GM06990 (cell line): ENCODE results near the gene IPO5.

Source experiments
- DNase-seq: peaks from one replicate; pipeline ENCODE4 v3.0.0-alpha.2; 2011; ENCODE audit not compliant: insufficient read length; ENCODE audit errors: extremely low read depth
- H3K27me3 ChIP-seq: replicated peaks from 2 replicates; pipeline ENCODE4 v1.6.0; 2011; ENCODE audit warnings: low read length; ENCODE audit not compliant: control insufficient read depth, insufficient read depth
- H3K36me3 ChIP-seq: 2 replicates; pipeline ENCODE4 v1.5.1; 2011; ENCODE audit warnings: low read length; ENCODE audit not compliant: control insufficient read depth, insufficient read depth
- H3K4me3 ChIP-seq: replicated peaks from 2 replicates; pipeline ENCODE4 v1.5.1; 2011; ENCODE audit warnings: low read depth, mild to moderate bottlenecking, control low read depth, low read length
- CTCF ChIP-seq: IDR thresholded peaks from 2 replicates; pipeline ENCODE4 v1.5.1; 2011; ENCODE audit warnings: low read length, control low read depth, mild to moderate bottlenecking, inconsistent platforms; ENCODE audit not compliant: insufficient read depth, poor library complexity, severe bottlenecking

Gene IPO5

GRCh38 chr13:97913206-97913605 lies 40.3 kb upstream of the IPO5 start:
- TF ChIP-seq CTCF: no peak
- no peaks in the 10 kb centered on the region for H3K36me3 ChIP-seq
- no peaks in the 10 kb centered on the region; the same call in 1 of the 2 replicates for H3K27me3 ChIP-seq
- H3K4me3 ChIP-seq: no peak overlapping the region
- no peak for DNase-seq

- TF ChIP-seq CTCF: no peak
- Histone ChIP-seq H3K4me3 (no peak overlapping the region), H3K27me3 (no peaks in the 10 kb centered on the region; the same call in 1 of the 2 replicates), H3K36me3 (no peaks in the 10 kb centered on the region)
- no peak for DNase-seq
Observed at GRCh38 chr13:97914540-97914939, 38.9 kb upstream of the IPO5 start.

- DNase-seq: no peak
- Histone ChIP-seq H3K4me3 (no peak overlapping the region), H3K27me3 (no peaks in the 10 kb centered on the region), H3K36me3 (no peaks in the 10 kb centered on the region)
- TF ChIP-seq CTCF: no peak
Observed at GRCh38 chr13:97921176-97921816, 32.2 kb upstream of the IPO5 start.

GRCh38 chr13:97928301-97928700 lies 25.2 kb upstream of the IPO5 start:
- no peaks in the 10 kb centered on the region for H3K27me3 ChIP-seq
- no peak for DNase-seq
- H3K4me3 ChIP-seq: no peak overlapping the region
- TF ChIP-seq CTCF: no peak
- H3K36me3 ChIP-seq: no peaks in the 10 kb centered on the region

GRCh38 chr13:97932036-97932435 lies 21.4 kb upstream of the IPO5 start:
- no peak for TF ChIP-seq CTCF
- no peak for DNase-seq
- H3K4me3 ChIP-seq: no peak overlapping the region
- H3K36me3 ChIP-seq: no peaks in the 10 kb centered on the region
- no peaks in the 10 kb centered on the region for H3K27me3 ChIP-seq

GRCh38 chr13:97932647-97933046 lies 20.8 kb upstream of the IPO5 start:
- no peak for TF ChIP-seq CTCF
- Histone ChIP-seq H3K27me3 (no peaks in the 10 kb centered on the region), H3K4me3 (no peak overlapping the region), H3K36me3 (no peaks in the 10 kb centered on the region)
- no peak for DNase-seq
